Neutrophil (primary cell): Measurements from ENCODE around the gene ZC3H4.

Experiments used
- H3K27ac ChIP-seq: fragments of 200-600 bp; sonication (generic); 2 replicates; pipeline ENCODE4 v1.5.1; 2016; ENCODE audit warnings: mild to moderate bottlenecking, moderate library complexity
- H3K27me3 ChIP-seq: fragments of 200-600 bp; sonication (generic); 2 replicates; pipeline ENCODE4 v1.6.0; 2016; ENCODE audit warnings: mild to moderate bottlenecking
- H3K36me3 ChIP-seq: fragments of 200-600 bp; sonication (generic); 2 replicates; pipeline ENCODE4 v1.5.1; 2017
- H3K4me1 ChIP-seq, 2 experiments: fragments of 200-600 bp in 1 of 2; sonication (generic) in 1 of 2; 1 replicate in 1 of 2; 2 replicates in 1 of 2; pipeline versions ENCODE4 v1.5.1 to v1.6.1; 2013 to 2016; ENCODE audit warnings: low read depth in 1 of 2, low read length in 1 of 2, mild to moderate bottlenecking in 1 of 2, moderate library complexity in 1 of 2; ENCODE audit not compliant: control insufficient read depth in 1 of 2, insufficient read depth in 1 of 2
- H3K4me3 ChIP-seq, 2 experiments: fragments of 200-600 bp in 1 of 2; sonication (generic) in 1 of 2; 1 replicate in 1 of 2; 2 replicates in 1 of 2; pipeline ENCODE4 v1.5.1; 2013 to 2016; ENCODE audit warnings: low read depth in 1 of 2, low read length in 1 of 2, mild to moderate bottlenecking in 1 of 2, moderate library complexity in 1 of 2
- H3K9me3 ChIP-seq: fragments of 200-600 bp; sonication (generic); 2 replicates; pipeline ENCODE4 v1.5.1; 2016
- TF ChIP-seq, protein P1 (sequence below): fragments of 200-600 bp; sonication (generic); IDR thresholded peaks from 2 replicates; pipeline ENCODE4 v1.5.1; 2016; ENCODE audit warnings: antibody characterized with exemption

Gene ZC3H4

DNA sequence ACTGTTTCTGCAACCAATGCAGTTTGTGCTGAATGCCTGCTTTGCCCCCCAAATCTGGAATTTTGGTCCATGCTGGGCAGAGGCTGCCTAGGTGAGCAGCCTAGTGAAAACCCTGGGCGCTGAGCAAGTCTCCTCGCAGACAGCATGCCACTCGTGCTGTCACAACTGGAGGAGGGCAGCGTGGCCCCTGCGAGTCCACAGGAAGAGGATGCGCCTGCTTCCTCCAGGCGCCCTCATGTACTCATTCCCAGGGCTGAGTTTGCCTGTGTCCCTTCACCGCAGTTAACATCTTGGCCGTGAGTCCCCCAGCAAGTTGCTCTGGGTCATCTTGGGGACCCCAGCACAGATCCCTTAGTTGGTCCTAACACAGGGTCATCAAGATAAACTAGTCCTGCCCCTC, 39.0 kb downstream of the ZC3H4 start:
- peaks cover 29 to 30% of the 10 kb centered on the region in 2 experiments for H3K4me1 ChIP-seq
- peaks cover 51% of the 10 kb centered on the region for H3K36me3 ChIP-seq
- peak overlapping the region; percentile 31 to 49 for H3K4me3 ChIP-seq
- H3K9me3 ChIP-seq = no peaks in the 10 kb centered on the region
- no peaks in the 10 kb centered on the region for H3K27me3 ChIP-seq
- peak overlapping the region; percentile 85 for H3K27ac ChIP-seq
- TF ChIP-seq, protein P1, sequence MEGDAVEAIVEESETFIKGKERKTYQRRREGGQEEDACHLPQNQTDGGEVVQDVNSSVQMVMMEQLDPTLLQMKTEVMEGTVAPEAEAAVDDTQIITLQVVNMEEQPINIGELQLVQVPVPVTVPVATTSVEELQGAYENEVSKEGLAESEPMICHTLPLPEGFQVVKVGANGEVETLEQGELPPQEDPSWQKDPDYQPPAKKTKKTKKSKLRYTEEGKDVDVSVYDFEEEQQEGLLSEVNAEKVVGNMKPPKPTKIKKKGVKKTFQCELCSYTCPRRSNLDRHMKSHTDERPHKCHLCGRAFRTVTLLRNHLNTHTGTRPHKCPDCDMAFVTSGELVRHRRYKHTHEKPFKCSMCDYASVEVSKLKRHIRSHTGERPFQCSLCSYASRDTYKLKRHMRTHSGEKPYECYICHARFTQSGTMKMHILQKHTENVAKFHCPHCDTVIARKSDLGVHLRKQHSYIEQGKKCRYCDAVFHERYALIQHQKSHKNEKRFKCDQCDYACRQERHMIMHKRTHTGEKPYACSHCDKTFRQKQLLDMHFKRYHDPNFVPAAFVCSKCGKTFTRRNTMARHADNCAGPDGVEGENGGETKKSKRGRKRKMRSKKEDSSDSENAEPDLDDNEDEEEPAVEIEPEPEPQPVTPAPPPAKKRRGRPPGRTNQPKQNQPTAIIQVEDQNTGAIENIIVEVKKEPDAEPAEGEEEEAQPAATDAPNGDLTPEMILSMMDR = no peak

DNA sequence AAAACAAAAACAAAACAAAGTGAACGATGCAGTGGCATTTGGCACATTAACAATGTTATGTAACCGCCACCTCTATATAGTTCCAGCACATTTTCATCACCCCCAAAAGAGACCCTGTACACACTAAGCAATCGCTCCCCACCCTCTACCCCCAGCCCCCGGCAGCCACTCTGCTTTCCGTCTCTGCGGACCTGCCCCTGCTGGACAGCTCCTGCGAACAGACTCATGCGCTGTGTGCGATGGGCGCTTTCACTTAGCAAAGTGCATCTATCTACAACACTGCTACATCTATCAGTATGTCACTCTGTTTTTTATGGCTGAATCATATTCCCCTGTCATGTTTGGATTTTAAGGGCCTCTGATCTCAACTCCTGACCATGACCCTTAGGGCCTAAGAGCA, 40.0 kb downstream of the ZC3H4 start:
- peak overlapping the region; percentile 85 for H3K27ac ChIP-seq
- peaks cover 58% of the 10 kb centered on the region for H3K36me3 ChIP-seq
- no peak overlapping the region for H3K4me3 ChIP-seq

DNA sequence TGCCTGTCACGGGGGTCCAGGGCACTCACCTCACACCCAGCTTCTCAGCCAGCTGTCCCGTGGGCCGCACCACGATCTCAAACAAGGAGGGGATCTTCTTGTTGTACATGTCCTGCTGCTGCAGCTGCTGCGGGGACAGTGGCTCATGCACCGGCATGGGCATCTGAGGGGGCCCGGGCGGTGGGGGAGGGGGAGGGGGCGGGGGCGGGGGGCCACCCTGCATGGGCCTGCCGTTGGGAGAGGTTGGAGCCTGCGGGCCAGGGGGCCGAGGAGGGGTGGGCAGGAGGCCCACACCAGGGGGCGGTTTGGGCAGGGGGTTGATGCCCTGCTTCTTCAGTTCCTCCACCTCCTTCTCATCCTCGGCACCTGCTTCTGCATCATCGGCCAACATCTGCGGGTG, 41.3 kb downstream of the ZC3H4 start:
- TF ChIP-seq, protein P1 = no peak
- peaks cover 29 to 30% of the 10 kb centered on the region in 2 experiments for H3K4me1 ChIP-seq
- no peak overlapping the region for H3K27ac ChIP-seq
- H3K36me3 ChIP-seq = peaks cover 65% of the 10 kb centered on the region
- H3K27me3 ChIP-seq = no peaks in the 10 kb centered on the region
- H3K9me3 ChIP-seq = no peaks in the 10 kb centered on the region
- no peak overlapping the region for H3K4me3 ChIP-seq

More for the DNA sequence above, 40.0 kb downstream of the ZC3H4 start:
- H3K4me1 ChIP-seq = peaks cover 29 to 30% of the 10 kb centered on the region in 2 experiments
- H3K27me3 ChIP-seq = no peaks in the 10 kb centered on the region
- TF ChIP-seq, protein P1 = no peak
- no peaks in the 10 kb centered on the region for H3K9me3 ChIP-seq

- Histone ChIP-seq H3K36me3 (peaks cover 66% of the 10 kb centered on the region), H3K4me1 (peaks cover 29 to 30% of the 10 kb centered on the region in 2 experiments), H3K4me3 (no peak overlapping the region)
Observed at GRCh38 chr19:47071731-47072130, 41.8 kb downstream of the ZC3H4 start.

GRCh38 chr19:47070756-47071155, 42.8 kb downstream of the ZC3H4 start:
- no peaks in the 10 kb centered on the region for H3K9me3 ChIP-seq
- H3K36me3 ChIP-seq = peaks cover 75% of the 10 kb centered on the region
- TF ChIP-seq, protein P1 = no peak
- H3K4me1 ChIP-seq = peaks cover 22% of the 10 kb centered on the region in 2 experiments
- H3K4me3 ChIP-seq = no peak overlapping the region
- no peaks in the 10 kb centered on the region for H3K27me3 ChIP-seq
- no peak overlapping the region for H3K27ac ChIP-seq

More at GRCh38 chr19:47071731-47072130, 41.8 kb downstream of the ZC3H4 start:
- TF ChIP-seq, protein P1 = no peak
- Histone ChIP-seq H3K9me3 (no peaks in the 10 kb centered on the region), H3K27me3 (no peaks in the 10 kb centered on the region), H3K27ac (no peak overlapping the region)

DNA sequence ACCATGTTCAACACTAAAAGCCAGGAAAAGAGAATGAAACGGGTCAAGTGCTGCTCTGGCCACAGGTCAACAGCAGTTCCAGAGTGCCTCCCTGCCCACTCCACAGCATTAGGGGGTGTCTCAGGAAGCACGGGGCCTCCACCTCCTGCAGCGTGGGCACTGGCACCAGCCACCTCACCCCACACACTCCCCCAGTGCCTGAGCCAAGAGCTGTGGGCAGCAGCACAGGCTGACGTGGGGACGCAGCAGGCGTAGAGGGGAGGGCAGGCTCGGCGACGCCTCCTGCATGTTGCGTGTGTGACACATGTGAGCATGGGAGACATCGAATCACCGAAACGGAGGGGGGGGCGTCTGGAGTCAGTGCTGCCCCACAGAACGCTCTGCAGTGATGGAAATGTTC, 43.8 kb downstream of the ZC3H4 start:
- peaks cover 84% of the 10 kb centered on the region for H3K36me3 ChIP-seq
- no peak overlapping the region for H3K4me3 ChIP-seq
- peaks cover 12 to 13% of the 10 kb centered on the region in 2 experiments for H3K4me1 ChIP-seq
- TF ChIP-seq, protein P1 = no peak
- no peaks in the 10 kb centered on the region for H3K9me3 ChIP-seq
- H3K27ac ChIP-seq = no peak overlapping the region
- no peaks in the 10 kb centered on the region for H3K27me3 ChIP-seq
